ENCODE data around the gene UVSSA. TPM values are rescaled to one million over a fixed set of nuclear protein-coding genes. Genes with fewer than 3 reads are reported as not detected.

Gene UVSSA
- total and polyA plus RNA-seq, 2 experiments from 2014 or later, result 2.9 to 4.1 TPM

DNA sequence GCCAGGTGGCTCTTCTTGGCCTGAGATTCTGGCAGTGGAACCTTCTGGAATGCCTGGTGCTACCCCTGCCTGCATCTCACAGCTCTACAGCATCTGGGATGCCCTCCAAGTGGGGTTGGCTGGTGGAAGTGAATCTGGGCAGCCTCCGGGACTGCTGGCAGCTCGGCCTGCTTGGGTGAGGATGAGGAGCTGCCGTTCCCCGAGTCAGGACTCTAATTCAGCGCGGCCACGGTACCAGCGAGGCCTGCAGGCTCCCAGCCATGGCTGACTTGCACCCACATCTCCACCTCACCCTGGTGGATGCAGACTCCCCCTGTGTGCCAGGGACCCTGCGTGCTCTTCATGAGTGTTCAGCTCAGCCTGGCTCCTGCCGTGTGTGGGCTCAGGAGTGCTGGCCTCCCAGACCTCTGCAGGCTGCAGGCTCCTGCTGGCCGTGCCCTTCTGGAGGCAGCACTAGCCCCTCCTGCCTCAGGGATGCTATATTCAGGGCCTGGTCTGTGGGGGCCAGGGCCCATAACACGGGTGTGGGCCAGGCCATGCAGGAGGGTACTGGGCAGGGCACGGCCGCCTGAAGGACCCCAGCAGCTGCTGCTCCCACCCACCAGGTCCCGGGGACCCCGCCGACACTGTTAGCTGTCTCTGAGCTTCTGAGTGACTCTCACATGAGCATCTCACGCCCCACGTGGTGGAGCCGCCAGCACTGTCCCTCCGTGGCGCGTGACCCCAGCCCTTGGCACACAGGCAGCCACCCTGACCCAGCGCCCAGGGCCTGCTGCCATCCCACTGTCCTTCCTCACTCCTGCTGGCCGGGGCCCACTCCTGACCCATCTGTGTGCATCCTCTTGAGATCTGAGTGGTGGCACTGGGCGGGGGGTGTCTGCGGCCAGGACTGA is 10.6 kb downstream of the UVSSA start:
- WGBS, 2 experiments (ENCODE audit: low coverage in 1 of 2, low lambda C conversion rate in 2 of 2, missing lambda C conversion rate in 2 of 2), result 91 to 94% methylated on average over 27 of the region's 27 CpGs
- TF ChIP-seq EZH2 (IDR thresholded peaks at IDR 0.05; ENCODE audit: insufficient read depth, poor library complexity, severe bottlenecking), result no peak
- TF ChIP-seq EZH2phosphoT487 (IDR thresholded peaks at IDR 0.05; ENCODE audit: insufficient read depth, low read depth), result no peak
- in situ Hi-C loops (cut with MboI), result loop anchor here (10.0 kb wide), 1 partner anchor 267 kb away; no protein-coding TSS in a partner anchor

DNA sequence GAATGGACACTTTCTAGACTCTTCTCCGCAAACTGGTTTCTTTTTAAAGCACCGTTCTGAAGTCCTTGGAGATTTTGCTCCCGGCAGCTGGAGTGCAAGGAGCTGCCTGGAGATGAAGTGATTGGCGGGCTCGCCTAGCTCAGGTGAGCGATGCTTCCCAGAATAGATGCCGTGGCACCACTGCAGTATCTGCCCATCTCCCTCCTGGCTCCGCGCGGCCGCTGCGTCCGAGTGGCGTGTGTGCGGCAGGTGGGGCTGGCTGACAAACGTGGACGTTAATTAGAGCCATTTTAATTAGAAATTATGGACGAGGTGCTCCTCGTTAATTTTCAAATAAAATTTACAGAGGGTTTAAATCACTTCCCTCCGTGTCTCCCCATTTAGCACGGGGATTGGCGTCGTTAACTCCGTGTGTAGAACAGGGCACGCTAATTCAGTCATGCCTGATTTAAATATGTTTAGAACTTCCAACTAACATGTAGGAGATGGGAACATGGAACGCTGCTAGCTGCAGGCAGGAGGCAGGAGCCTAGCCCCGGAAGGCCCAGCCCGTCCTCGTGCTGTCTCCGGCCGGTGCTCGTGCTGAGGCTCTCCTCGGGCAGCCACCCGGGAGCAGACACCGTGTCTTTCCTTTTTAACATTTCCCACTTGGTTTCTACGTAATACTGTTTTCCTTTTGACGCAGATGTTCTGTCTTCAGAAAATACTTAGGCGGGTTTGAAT is 11.6 kb downstream of the UVSSA start:
- Histone ChIP-seq H3K4me2 (ENCODE audit: unreplicated experiment) (no peak overlapping the region), H3K79me2 (ENCODE audit: insufficient read depth) (no peaks in the 10 kb centered on the region), H3K9ac (no peak overlapping the region), H3K9me2 (ENCODE audit: insufficient read depth) (no peaks in the 10 kb centered on the region), H3K27me3 (replicated peaks; ENCODE audit: insufficient read depth) (no peaks in the 10 kb centered on the region), H3K4me1 (ENCODE audit: insufficient read depth) (no peaks in the 10 kb centered on the region), H3K36me3 (ENCODE audit: low read depth) (no peaks in the 10 kb centered on the region), H3K4me3 (no peak overlapping the region), H4K20me1 (ENCODE audit: insufficient read depth) (no peaks in the 10 kb centered on the region), H2AFZ (no peak overlapping the region), H3K27ac (no peak overlapping the region), H3K9me3 (ENCODE audit: low read depth) (no peaks in the 10 kb centered on the region), H3F3A (ENCODE audit: insufficient read depth) (no peaks in the 10 kb centered on the region)
- 94 to 97% methylated on average over 38 of the region's 38 CpGs for WGBS, 2 experiments (ENCODE audit: low coverage in 1 of 2, low lambda C conversion rate in 2 of 2, missing lambda C conversion rate in 2 of 2)
- DNase-seq, result no peak
- TF ChIP-seq EZH2 (IDR thresholded peaks at IDR 0.05; ENCODE audit: insufficient read depth, poor library complexity, severe bottlenecking), result no peak
- TF ChIP-seq EZH2phosphoT487 (IDR thresholded peaks at IDR 0.05; ENCODE audit: insufficient read depth, low read depth), result no peak
- in situ Hi-C loops (cut with MboI), result loop anchor here (10.0 kb wide), 1 partner anchor 266 kb away; no protein-coding TSS in a partner anchor

More for the DNA sequence above, 10.6 kb downstream of the UVSSA start:
- no peaks in the 10 kb centered on the region for H3K79me2 ChIP-seq (ENCODE audit: insufficient read depth)
- no peak overlapping the region for H3K4me3 ChIP-seq
- H3K9me3 ChIP-seq (ENCODE audit: low read depth), result no peaks in the 10 kb centered on the region
- no peaks in the 10 kb centered on the region for H3K27me3 ChIP-seq (replicated peaks; ENCODE audit: insufficient read depth)
- no peak overlapping the region for H3K27ac ChIP-seq
- H3K9me2 ChIP-seq (ENCODE audit: insufficient read depth), result no peaks in the 10 kb centered on the region
- H4K20me1 ChIP-seq (ENCODE audit: insufficient read depth), result no peaks in the 10 kb centered on the region
- H3K36me3 ChIP-seq (ENCODE audit: low read depth), result no peaks in the 10 kb centered on the region
- no peak overlapping the region for H3K9ac ChIP-seq
- H3K4me1 ChIP-seq (ENCODE audit: insufficient read depth), result no peaks in the 10 kb centered on the region
- no peak overlapping the region for H3K4me2 ChIP-seq (ENCODE audit: unreplicated experiment)
- DNase-seq, result no peak
- no peaks in the 10 kb centered on the region for H3F3A ChIP-seq (ENCODE audit: insufficient read depth)
- no peak overlapping the region for H2AFZ ChIP-seq

DNA sequence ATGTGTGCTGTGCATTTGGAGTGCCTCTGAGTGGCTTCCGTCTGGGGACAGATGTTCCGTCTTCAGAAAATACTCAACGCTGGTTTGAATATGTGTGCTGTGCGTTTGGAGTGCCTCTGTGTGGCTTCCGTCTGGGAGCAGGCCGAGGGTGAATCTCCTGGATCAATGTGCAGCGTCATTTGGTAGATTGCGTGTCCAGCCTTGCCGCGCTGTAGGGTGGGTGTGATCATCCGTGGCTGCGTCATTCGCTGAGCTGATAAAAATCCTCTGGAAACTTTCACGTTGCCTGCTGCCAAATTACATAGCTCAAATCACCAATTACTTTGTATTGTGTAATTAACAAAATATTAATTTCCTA is 12.1 kb downstream of the UVSSA start:
- no peak for DNase-seq
- TF ChIP-seq EZH2 (IDR thresholded peaks at IDR 0.05; ENCODE audit: insufficient read depth, poor library complexity, severe bottlenecking), result no peak
- no peak for TF ChIP-seq EZH2phosphoT487 (IDR thresholded peaks at IDR 0.05; ENCODE audit: insufficient read depth, low read depth)
- no peaks in the 10 kb centered on the region for H3K36me3 ChIP-seq (ENCODE audit: low read depth)
- no peaks in the 10 kb centered on the region for H3K9me3 ChIP-seq (ENCODE audit: low read depth)
- no peak overlapping the region for H3K4me2 ChIP-seq (ENCODE audit: unreplicated experiment)
- no peaks in the 10 kb centered on the region for H3K79me2 ChIP-seq (ENCODE audit: insufficient read depth)
- no peak overlapping the region for H3K27ac ChIP-seq
- no peak overlapping the region for H3K4me3 ChIP-seq
- no peak overlapping the region for H3K9ac ChIP-seq
- no peaks in the 10 kb centered on the region for H3K27me3 ChIP-seq (replicated peaks; ENCODE audit: insufficient read depth)
- no peaks in the 10 kb centered on the region for H4K20me1 ChIP-seq (ENCODE audit: insufficient read depth)
- no peak overlapping the region for H2AFZ ChIP-seq
- 92 to 93% methylated on average over 14 of the region's 14 CpGs for WGBS, 2 experiments (ENCODE audit: low coverage in 1 of 2, low lambda C conversion rate in 2 of 2, missing lambda C conversion rate in 2 of 2)
- H3F3A ChIP-seq (ENCODE audit: insufficient read depth), result no peaks in the 10 kb centered on the region
- H3K4me1 ChIP-seq (ENCODE audit: insufficient read depth), result no peaks in the 10 kb centered on the region
- in situ Hi-C loops (cut with MboI), result loop anchor here (10.0 kb wide), 1 partner anchor 266 kb away; no protein-coding TSS in a partner anchor
- H3K9me2 ChIP-seq (ENCODE audit: insufficient read depth), result no peaks in the 10 kb centered on the region

DNA sequence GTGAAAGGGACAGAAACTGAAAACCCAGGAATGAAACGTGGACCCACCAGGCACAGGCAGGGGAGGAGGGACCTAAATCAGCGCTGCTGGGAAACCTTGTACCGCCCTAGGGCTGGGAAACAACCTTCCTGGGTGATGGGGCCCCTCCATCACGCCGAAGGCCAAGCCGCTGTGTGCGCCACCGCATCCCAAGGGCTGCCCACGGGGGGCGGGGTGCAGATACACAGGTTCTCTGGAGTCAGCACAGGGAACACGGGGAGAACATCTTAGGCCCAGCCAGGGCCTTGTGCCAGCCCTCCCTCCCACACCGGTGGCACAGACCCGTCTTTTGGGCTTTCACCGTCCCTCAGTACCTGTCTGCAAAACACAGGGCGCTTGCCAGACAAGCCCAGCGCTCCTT is 13.0 kb downstream of the UVSSA start:
- no peak overlapping the region for H3K4me2 ChIP-seq (ENCODE audit: unreplicated experiment)
- H3K27me3 ChIP-seq (replicated peaks; ENCODE audit: insufficient read depth), result no peaks in the 10 kb centered on the region
- WGBS, 2 experiments (ENCODE audit: low coverage in 1 of 2, low lambda C conversion rate in 2 of 2, missing lambda C conversion rate in 2 of 2), result 89 to 94% methylated on average over 14 to 16 of the region's 16 CpGs
- H3K9me3 ChIP-seq (ENCODE audit: low read depth), result no peaks in the 10 kb centered on the region
- H3K9ac ChIP-seq, result no peak overlapping the region
- in situ Hi-C loops (cut with MboI), result loop anchor here (10.0 kb wide), 1 partner anchor 265 kb away; no protein-coding TSS in a partner anchor
- no peak overlapping the region for H3K27ac ChIP-seq
- no peaks in the 10 kb centered on the region for H3K4me1 ChIP-seq (ENCODE audit: insufficient read depth)
- TF ChIP-seq EZH2phosphoT487 (IDR thresholded peaks at IDR 0.05; ENCODE audit: insufficient read depth, low read depth), result no peak
- H3K9me2 ChIP-seq (ENCODE audit: insufficient read depth), result no peaks in the 10 kb centered on the region
- H2AFZ ChIP-seq, result no peak overlapping the region
- no peaks in the 10 kb centered on the region for H3F3A ChIP-seq (ENCODE audit: insufficient read depth)
- DNase-seq, result no peak
- H3K4me3 ChIP-seq, result no peak overlapping the region
- no peaks in the 10 kb centered on the region for H3K79me2 ChIP-seq (ENCODE audit: insufficient read depth)
- no peaks in the 10 kb centered on the region for H4K20me1 ChIP-seq (ENCODE audit: insufficient read depth)
- no peaks in the 10 kb centered on the region for H3K36me3 ChIP-seq (ENCODE audit: low read depth)
